SK-N-SH (cell line): ENCODE data around the gene ENTPD3. TPM values are rescaled to one million over a fixed set of nuclear protein-coding genes. Genes with fewer than 3 reads are reported as not detected.

Experiments used
- CTCF ChIA-PET: fragments of 300-600, 350-600 bp; formaldehyde crosslinking; extraction: SDS; loops from one replicate; lab custom pipeline; 2021; lab: Yijun Ruan, JAX
- POLR2A ChIA-PET: fragments of 350-600 bp; sonication (Branson Sonifier 250); formaldehyde crosslinking; extraction: SDS; loops from one replicate; lab custom pipeline; 2020; ENCODE audit warnings: antibody characterized with exemption, inconsistent platforms; lab: Yijun Ruan, JAX
- DNase-seq: peaks from one replicate; pipeline ENCODE4 v3.0.0; 2012
- H2AFZ ChIP-seq: fragments of 200-600 bp; sonication (generic); 2 replicates; pipeline ENCODE4 v1.8.1; 2016; ENCODE audit warnings: antibody characterized with exemption, mild to moderate bottlenecking, low read depth
- H3F3A ChIP-seq: fragments of 200-600 bp; sonication (generic); replicated peaks from 2 replicates; pipeline ENCODE3; 2016; ENCODE audit warnings: antibody characterized with exemption, mild to moderate bottlenecking; ENCODE audit not compliant: insufficient read depth
- H3K27ac ChIP-seq, 2 experiments: fragments of 200-500 bp in 1 of 2; fragments of 200-600 bp in 1 of 2; sonication (Bioruptor generic) in 1 of 2; sonication (generic), shearing (Covaris generic) in 1 of 2; 2 replicates each; pipeline versions ENCODE4 v1.5.1 to v1.6.1; 2014 to 2016; ENCODE audit warnings: low read depth in 2 of 2, inconsistent platforms in 1 of 2, low read length in 1 of 2, mild to moderate bottlenecking in 1 of 2, mixed read lengths in 1 of 2
- H3K27me3 ChIP-seq: fragments of 200-600 bp; sonication (generic), shearing (Covaris generic); 2 replicates; pipeline ENCODE4 v1.6.1; 2016; ENCODE audit warnings: mixed run types; ENCODE audit not compliant: insufficient read depth
- H3K36me3 ChIP-seq, 2 experiments: fragments of 200-500 bp in 1 of 2; fragments of 200-600 bp in 1 of 2; sonication (Bioruptor generic) in 1 of 2; sonication (generic) in 1 of 2; replicated peaks in 1 of 2; 2 replicates each; pipeline versions ENCODE3 to v1.5.1; 2014 to 2016; ENCODE audit warnings: low read length in 1 of 2, mild to moderate bottlenecking in 1 of 2; ENCODE audit not compliant: insufficient read depth in 2 of 2, control insufficient read depth in 1 of 2
- H3K4me1 ChIP-seq, 2 experiments: fragments of 200-500 bp in 1 of 2; fragments of 200-600 bp in 1 of 2; sonication (Bioruptor generic) in 1 of 2; sonication (generic), shearing (Covaris generic) in 1 of 2; 2 replicates each; pipeline versions ENCODE4 v1.5.1 to v1.6.1; 2014 to 2016; ENCODE audit warnings: low read depth in 1 of 2, low read length in 1 of 2, mixed run types in 1 of 2; ENCODE audit not compliant: insufficient read depth in 2 of 2, control insufficient read depth in 1 of 2
- H3K4me2 ChIP-seq: fragments of 200-600 bp; sonication (generic), shearing (Covaris generic); 2 replicates; pipeline ENCODE4 v1.6.1; 2017; ENCODE audit warnings: mixed run types
- H3K4me3 ChIP-seq, 2 experiments: fragments of 200-500 bp in 1 of 2; fragments of 200-600 bp in 1 of 2; sonication (Bioruptor generic) in 1 of 2; sonication (generic), shearing (Covaris generic) in 1 of 2; 2 replicates each; pipeline versions ENCODE4 v1.5.1 to v1.8.1; 2014 to 2016; ENCODE audit warnings: low read depth in 2 of 2, inconsistent platforms in 1 of 2, low read length in 1 of 2, mild to moderate bottlenecking in 1 of 2, mixed read lengths in 1 of 2, moderate library complexity in 1 of 2
- H3K79me2 ChIP-seq: fragments of 200-600 bp; sonication (generic); 2 replicates; pipeline ENCODE4 v1.8.1; 2017; ENCODE audit warnings: mild to moderate bottlenecking; ENCODE audit not compliant: insufficient read depth
- H3K9ac ChIP-seq: fragments of 200-600 bp; sonication (generic); 2 replicates; pipeline ENCODE4 v1.6.1; 2017; ENCODE audit warnings: mixed run types
- H3K9me2 ChIP-seq: fragments of 200-600 bp; sonication (generic); 2 replicates; pipeline ENCODE4 v1.6.1; 2017; ENCODE audit warnings: mixed run types
- H3K9me3 ChIP-seq: fragments of 200-600 bp; sonication (generic); 2 replicates; pipeline ENCODE4 v1.6.1; 2017; ENCODE audit warnings: mixed run types, mild to moderate bottlenecking, moderate library complexity
- H4K20me1 ChIP-seq: fragments of 200-600 bp; sonication (generic); 2 replicates; pipeline ENCODE4 v1.6.1; 2017; ENCODE audit warnings: mild to moderate bottlenecking, mixed run types; ENCODE audit not compliant: insufficient read depth
- CHD2 ChIP-seq: fragments of 150-350 bp; IDR thresholded peaks from 2 replicates; pipeline ENCODE4 v1.6.1; 2018; ENCODE audit warnings: low read length; ENCODE audit not compliant: partially characterized antibody
- ELF1 ChIP-seq: IDR thresholded peaks from 2 replicates; pipeline ENCODE4 v1.4.0; 2012
- EZH2phosphoT487 ChIP-seq: fragments of 200-600 bp; sonication (generic); IDR thresholded peaks from 2 replicates; pipeline ENCODE4 v1.6.1; 2017; ENCODE audit warnings: low read depth, mixed run types, mild to moderate bottlenecking, antibody characterized with exemption, moderate library complexity, borderline replicate concordance
- NFIC ChIP-seq: IDR thresholded peaks from 2 replicates; pipeline ENCODE4 v1.4.0; 2012; ENCODE audit warnings: borderline replicate concordance
- PBX3 ChIP-seq: IDR thresholded peaks from 2 replicates; pipeline ENCODE4; 2012
- RAD21 ChIP-seq: IDR thresholded peaks from 2 replicates; pipeline ENCODE4 v1.6.1; 2012; ENCODE audit warnings: mild to moderate bottlenecking, low read length
- RCOR1 ChIP-seq: fragments of 150-350 bp; IDR thresholded peaks from 2 replicates; pipeline ENCODE4 v1.6.1; 2017; ENCODE audit warnings: antibody characterized with exemption, low read length
- RXRA ChIP-seq: IDR thresholded peaks from 2 replicates; pipeline ENCODE4 v1.4.0; 2012; ENCODE audit warnings: low read depth, mild to moderate bottlenecking, borderline replicate concordance
- USF1 ChIP-seq: IDR thresholded peaks from 2 replicates; pipeline ENCODE4 v1.4.0; 2012; ENCODE audit warnings: low read depth, borderline replicate concordance
- USF2 ChIP-seq: fragments of 150-350 bp; IDR thresholded peaks from 2 replicates; pipeline ENCODE4 v1.6.1; 2017; ENCODE audit warnings: antibody characterized with exemption, low read length, low read depth, borderline replicate concordance
- YY1 ChIP-seq: IDR thresholded peaks from 2 replicates; pipeline ENCODE4 v1.4.0; 2012; ENCODE audit warnings: low read depth, mild to moderate bottlenecking
- ZBTB33 ChIP-seq: IDR thresholded peaks from 2 replicates; pipeline ENCODE4 v1.4.0; 2012; ENCODE audit warnings: low read depth, borderline replicate concordance
- WGBS: methylation state at CpG from one replicate; pipeline ENCODE4 v1.1.6; 2017; ENCODE audit warnings: low lambda C conversion rate; 5-methylcytosine and 5-hydroxymethylcytosine counted together
- polyA plus RNA-seq, 3 experiments: library from polyadenylated mRNA; depleted of rRNA; stranded (reverse); fragments of >200 nt; gene quantifications; 2 replicates each; pipeline ENCODE4 v1.2.3, GENCODE V29; 2012

ENTPD3 gene
- polyA plus RNA-seq (2012; rRNA removed), result 0.02 and 0.05 TPM in 2 replicates
- polyA plus RNA-seq (2012; cell fraction: cytosol; rRNA removed), result 0.03 and 0.04 TPM in 2 replicates
- polyA plus RNA-seq (2012; cell fraction: nucleus; rRNA removed), result 0.04 TPM in 1 of 2 replicates, not detected in the other

- Histone ChIP-seq H3K27me3 (no peaks in the 10 kb centered on the region), H2AFZ (no peak within 1 kb of the TSS), H3K36me3 (no peaks in the 10 kb centered on the region), H3K4me1 (no peaks in the 10 kb centered on the region), H3K4me3 (0 out of 4 replicates have a peak within 1 kb of the TSS, but pooled peaks of 1 of the 2 experiments have one; percentile 7), H3K9me2 (no peaks in the 10 kb centered on the region), H3F3A (no peaks in the 10 kb centered on the region), H3K27ac (no peak within 1 kb of the TSS), H4K20me1 (no peaks in the 10 kb centered on the region), H3K4me2 (peak within 1 kb of the TSS; percentile 11; the same call in 1 of the 2 replicates), H3K9ac (no peak within 1 kb of the TSS), H3K79me2 (no peaks in the 10 kb centered on the region), H3K9me3 (no peaks in the 10 kb centered on the region)
- POLR2A ChIA-PET, result interaction anchor here (0.6 to 1.1 kb wide), 2 partner anchors 21 to 387 kb away, joined by 3 read pairs; no protein-coding TSS in a partner anchor
- 53% methylated on average over 13 of the region's 49 CpGs for WGBS
- no peak for TF ChIP-seq PBX3
- no peak for TF ChIP-seq CHD2
- TF ChIP-seq ZBTB33, result no peak
- no peak for TF ChIP-seq EZH2phosphoT487
- no peak for TF ChIP-seq ELF1
- no peak for TF ChIP-seq YY1
- no peak for TF ChIP-seq RXRA
- no peak for TF ChIP-seq RCOR1
- TF ChIP-seq USF2, result no peak
- no peak for TF ChIP-seq USF1
- no peak for TF ChIP-seq NFIC
- no peak for TF ChIP-seq RAD21
- peak; percentile 46 for DNase-seq
- CTCF ChIA-PET, result interaction anchor here (0.8 to 1.2 kb wide), 3 partner anchors 14 to 119 kb away, joined by 3 read pairs; partner anchors contain the start of gene ZNF620
Measured at GRCh38 chr3:40387001-40387894, at the start of gene ENTPD3. Gene ENTPD3 (plus strand): TSS chr3:40387184. CDS start chr3:40388058, 874 bp downstream.
